Body of pancreas (tissue), 4 donors: ENCODE measurements around the gene LCN10. TPM values are rescaled to one million over a fixed set of nuclear protein-coding genes. Genes with fewer than 3 reads are reported as not detected.

Source experiments
- ATAC-seq: fragments of 150-250 bp; one replicate; pipeline ENCODE4 v1.9.1; 2016
- DNase-seq, 4 donors: peaks; one replicate each; pipeline ENCODE4 v3.0.0-alpha.2; 2019
- H3K27ac ChIP-seq, 4 donors: fragments of 200-600 bp; sonication (generic); 1 replicate in 3 of 4; 2 replicates in 1 of 4; pipeline versions ENCODE4 v1.5.1 to v1.6.1; 2016 to 2019; ENCODE audit warnings: mild to moderate bottlenecking in 1 of 4, mixed read lengths in 1 of 4, moderate library complexity in 1 of 4
- H3K27me3 ChIP-seq, 2 donors: fragments of 200-600 bp; sonication (generic); one replicate each; pipeline ENCODE4 v1.6.0; 2016; ENCODE audit warnings: mild to moderate bottlenecking in 1 of 2
- H3K36me3 ChIP-seq, 2 donors: fragments of 200-600 bp; sonication (generic); replicated peaks in 1 of 2; 2 replicates each; pipeline ENCODE4 v1.5.1; 2016; ENCODE audit warnings: low read depth in 2 of 2; ENCODE audit not compliant: insufficient read depth in 1 of 2
- H3K4me1 ChIP-seq: fragments of 200-600 bp; sonication (generic); one replicate; pipeline ENCODE4 v1.6.0; 2016
- H3K4me3 ChIP-seq, 2 donors: fragments of 200-600 bp; sonication (generic); 1 replicate in 1 of 2; 2 replicates in 1 of 2; pipeline ENCODE4 v1.5.1; 2016 to 2019
- H3K9me3 ChIP-seq, 3 donors: fragments of 200-600 bp; sonication (generic); 1 replicate in 2 of 3; 2 replicates in 1 of 3; pipeline ENCODE4 v1.5.1; 2016
- POLR2A ChIP-seq, 3 donors: fragments of 450-650 bp; IDR thresholded peaks; one replicate each; pipeline ENCODE4 v1.6.1; 2016; ENCODE audit warnings: antibody characterized with exemption in 3 of 3, mild to moderate bottlenecking in 2 of 3
- WGBS, 2 donors: methylation state at CpG; one replicate each; pipeline ENCODE4 v1.1.5; 2017; 5-methylcytosine and 5-hydroxymethylcytosine counted together
- intact Hi-C: fragments of 100-400 bp; cut with DNase I; formaldehyde crosslinking; loops from one replicate; pipeline ENCODE4 v1.15.1; 2023
- total RNA-seq, 2 donors: library from RNA; depleted of rRNA; stranded (reverse); fragments of >200 nt; gene quantifications; one replicate each; pipeline ENCODE4 v1.1.0, GENCODE V29; 2016
- TF ChIP-seq, protein P1 (sequence below), 7 experiments: fragments of 450-650 bp in 4 of 7; fragments of 200-600 bp in 3 of 7; sonication (generic) in 3 of 7; IDR thresholded peaks; one replicate each; pipeline ENCODE4 v1.5.1; 2016 to 2019; ENCODE audit warnings: antibody characterized with exemption in 7 of 7

The LCN10 gene
- total RNA-seq, 2 donors from 2014 or later = 0.78 to 4.6 TPM

DNA sequence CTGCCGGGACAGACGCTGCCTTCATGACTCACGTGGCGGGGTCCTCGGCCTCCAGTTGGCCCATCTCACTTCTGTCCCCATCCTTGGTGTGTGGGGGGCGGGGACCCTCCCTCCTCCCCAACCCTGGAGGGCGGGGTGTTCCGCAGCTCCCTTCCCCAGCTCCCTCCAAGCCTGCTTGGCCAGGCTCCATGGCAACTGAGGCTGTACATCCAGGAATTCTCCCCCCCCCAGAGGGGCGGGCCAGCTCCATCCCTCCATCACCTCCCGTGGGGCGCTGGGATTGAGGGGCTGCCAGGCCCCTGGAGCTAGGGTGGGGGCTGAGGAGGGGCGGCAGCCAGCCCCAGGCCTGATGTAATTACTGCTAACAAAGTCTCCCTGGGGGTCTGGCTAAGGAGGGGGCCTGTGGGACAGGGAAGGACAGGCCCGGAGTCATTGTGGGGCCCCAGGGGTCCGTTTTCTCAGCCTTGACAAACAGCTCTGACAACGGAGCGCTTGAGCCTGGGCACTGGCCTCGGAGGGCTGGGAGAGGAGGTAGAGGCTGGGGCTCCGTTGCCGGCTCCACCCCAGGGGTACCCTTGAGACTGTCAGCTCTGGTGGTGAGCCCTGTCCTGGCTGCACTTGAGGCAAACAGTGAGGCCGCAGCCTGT, 22.4 kb downstream of the LCN10 start:
- no peaks in the 10 kb centered on the region for H3K27me3 ChIP-seq
- H3K9me3 ChIP-seq = no peaks in the 10 kb centered on the region
- no peak overlapping the region for H3K27ac ChIP-seq
- peaks cover 28% of the 10 kb centered on the region for H3K4me1 ChIP-seq
- intact Hi-C loops = no loop called here
- WGBS, 2 donors = 59 to 61% methylated on average over 7 to 19 of the region's 20 CpGs
- ATAC-seq (no peak), DNase-seq (no peak)
- TF ChIP-seq POLR2A (IDR thresholded peaks at IDR 0.05) = no peak
- TF ChIP-seq, protein P1, sequence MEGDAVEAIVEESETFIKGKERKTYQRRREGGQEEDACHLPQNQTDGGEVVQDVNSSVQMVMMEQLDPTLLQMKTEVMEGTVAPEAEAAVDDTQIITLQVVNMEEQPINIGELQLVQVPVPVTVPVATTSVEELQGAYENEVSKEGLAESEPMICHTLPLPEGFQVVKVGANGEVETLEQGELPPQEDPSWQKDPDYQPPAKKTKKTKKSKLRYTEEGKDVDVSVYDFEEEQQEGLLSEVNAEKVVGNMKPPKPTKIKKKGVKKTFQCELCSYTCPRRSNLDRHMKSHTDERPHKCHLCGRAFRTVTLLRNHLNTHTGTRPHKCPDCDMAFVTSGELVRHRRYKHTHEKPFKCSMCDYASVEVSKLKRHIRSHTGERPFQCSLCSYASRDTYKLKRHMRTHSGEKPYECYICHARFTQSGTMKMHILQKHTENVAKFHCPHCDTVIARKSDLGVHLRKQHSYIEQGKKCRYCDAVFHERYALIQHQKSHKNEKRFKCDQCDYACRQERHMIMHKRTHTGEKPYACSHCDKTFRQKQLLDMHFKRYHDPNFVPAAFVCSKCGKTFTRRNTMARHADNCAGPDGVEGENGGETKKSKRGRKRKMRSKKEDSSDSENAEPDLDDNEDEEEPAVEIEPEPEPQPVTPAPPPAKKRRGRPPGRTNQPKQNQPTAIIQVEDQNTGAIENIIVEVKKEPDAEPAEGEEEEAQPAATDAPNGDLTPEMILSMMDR (IDR thresholded peaks at IDR 0.05) = no peak
- no peak overlapping the region for H3K4me3 ChIP-seq
- peaks cover 8 to 13% of the 10 kb centered on the region in 2 donors for H3K36me3 ChIP-seq

DNA sequence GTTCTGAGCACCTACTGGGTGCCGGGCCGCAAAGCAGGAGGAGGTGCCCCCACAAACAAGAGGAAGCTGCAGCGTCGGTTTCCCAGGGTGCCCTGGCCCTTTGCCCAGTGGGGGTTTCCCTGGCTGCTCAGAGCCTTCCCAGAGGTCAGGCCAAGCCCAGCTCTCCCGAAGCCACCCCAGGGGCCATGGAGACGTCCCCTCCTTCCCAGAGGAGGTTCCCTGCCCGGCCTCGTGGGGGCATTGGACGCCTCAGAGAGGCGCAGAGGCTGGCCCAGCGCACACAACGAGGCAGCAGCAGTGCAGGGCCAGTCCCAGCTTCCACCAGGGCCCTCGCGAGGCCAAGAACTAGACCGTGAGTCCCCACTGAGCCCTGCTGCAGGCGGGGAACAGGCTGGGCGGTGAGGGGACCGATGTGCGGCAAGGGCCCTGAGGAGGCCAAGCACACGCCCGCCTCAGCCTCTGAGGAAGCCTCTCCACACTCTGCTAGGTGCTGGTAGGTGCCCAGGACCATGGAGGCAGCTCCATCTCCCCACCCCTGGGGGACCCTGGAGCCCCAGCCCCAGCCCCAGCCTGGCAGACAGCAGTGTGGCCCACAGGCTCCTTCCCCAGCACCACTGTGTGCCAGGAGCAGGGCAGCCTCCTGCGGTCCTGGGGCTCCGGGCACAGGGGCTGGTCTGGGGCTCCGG, 23.4 kb downstream of the LCN10 start:
- no peak overlapping the region for H3K27ac ChIP-seq
- intact Hi-C loops = no loop called here
- peaks cover 8 to 13% of the 10 kb centered on the region in 2 donors for H3K36me3 ChIP-seq
- TF ChIP-seq, protein P1 (IDR thresholded peaks at IDR 0.05) = no peak
- TF ChIP-seq POLR2A (IDR thresholded peaks at IDR 0.05) = no peak
- no peaks in the 10 kb centered on the region for H3K9me3 ChIP-seq
- H3K4me3 ChIP-seq = no peak overlapping the region
- no peaks in the 10 kb centered on the region for H3K27me3 ChIP-seq
- DNase-seq (peak in 2 of 4 donors; percentile 38 to 50), ATAC-seq (peak; percentile 9)
- peaks cover 19% of the 10 kb centered on the region for H3K4me1 ChIP-seq
- 31 to 62% methylated on average over 4 to 24 of the region's 24 CpGs for WGBS, 2 donors

DNA sequence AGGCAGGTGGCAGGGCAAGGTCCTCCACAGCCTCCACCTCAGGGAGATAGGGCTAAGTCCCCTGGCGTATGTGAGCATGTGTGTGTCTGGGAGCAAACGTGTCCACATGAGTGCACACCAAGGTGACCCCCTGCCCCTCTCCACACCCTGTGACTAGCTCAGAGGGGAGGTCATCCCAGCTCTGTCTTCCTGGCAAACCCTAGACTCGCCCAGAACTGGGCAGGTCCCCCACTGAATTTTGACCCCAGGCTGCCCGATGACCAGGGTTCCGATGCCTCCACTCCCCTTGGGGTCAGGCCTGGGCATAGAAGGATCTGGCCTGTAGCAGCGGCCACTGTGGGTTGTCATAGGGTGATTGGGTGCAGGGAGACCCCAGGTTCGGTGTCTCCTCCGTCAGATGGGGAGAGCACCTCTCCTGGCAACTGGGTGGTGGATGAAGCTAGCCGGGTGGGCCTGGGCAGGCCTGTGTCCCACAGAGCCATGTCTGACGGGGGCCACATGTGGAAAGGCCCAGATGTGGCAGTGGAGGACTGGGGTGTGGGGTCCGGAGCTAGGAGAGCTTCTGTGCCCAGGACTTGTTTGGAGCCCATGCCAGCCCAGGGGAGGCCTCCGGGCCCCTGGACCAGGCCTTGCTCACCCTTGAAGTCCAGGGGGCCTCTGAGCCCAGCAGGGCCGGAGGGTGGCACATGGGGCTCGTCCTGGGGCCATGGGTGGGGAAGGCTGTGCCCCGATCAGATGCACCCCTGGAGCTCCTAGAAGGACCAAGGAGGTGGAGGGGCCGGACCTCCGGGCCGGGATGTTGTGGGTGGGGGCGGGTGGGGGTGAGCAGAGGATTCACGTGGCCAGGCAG, 24.2 kb downstream of the LCN10 start:
- WGBS, 2 donors = 59 to 79% methylated on average over 8 to 19 of the region's 20 CpGs
- Histone ChIP-seq H3K27ac (no peak overlapping the region), H3K4me3 (no peak overlapping the region), H3K4me1 (peaks cover 18% of the 10 kb centered on the region), H3K36me3 (peaks cover 2 to 8% of the 10 kb centered on the region in 2 donors), H3K9me3 (no peaks in the 10 kb centered on the region), H3K27me3 (no peaks in the 10 kb centered on the region)
- no peak for DNase-seq
- ATAC-seq = no peak
- TF ChIP-seq, protein P1 (IDR thresholded peaks at IDR 0.05) = no peak
- no peak for TF ChIP-seq POLR2A (IDR thresholded peaks at IDR 0.05)
- intact Hi-C loops = no loop called here

DNA sequence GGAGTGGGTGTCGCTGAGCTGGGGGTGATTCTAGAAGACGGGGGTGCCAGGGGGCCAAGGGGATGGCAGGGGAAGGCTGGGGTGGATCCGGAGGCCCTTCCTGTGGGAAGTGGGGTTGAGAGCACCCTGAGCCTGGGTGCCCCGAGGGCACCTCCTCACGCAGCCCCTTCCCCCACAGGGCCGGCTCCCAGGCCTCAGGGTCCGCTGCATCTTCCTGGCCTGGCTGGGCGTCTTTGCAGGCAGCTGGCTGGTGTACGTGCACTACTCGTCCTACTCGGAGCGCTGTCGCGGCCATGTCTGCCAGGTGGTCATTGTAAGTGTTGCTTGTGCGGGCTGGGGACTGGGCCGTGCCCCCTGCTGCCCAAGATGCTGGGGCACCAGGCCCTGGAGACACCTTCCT, 25.3 kb downstream of the LCN10 start:
- no peak overlapping the region for H3K4me3 ChIP-seq

More for the DNA sequence above, 25.3 kb downstream of the LCN10 start:
- Histone ChIP-seq H3K9me3 (no peaks in the 10 kb centered on the region), H3K27me3 (no peaks in the 10 kb centered on the region), H3K4me1 (peaks cover 24% of the 10 kb centered on the region), H3K36me3 (no peaks in the 10 kb centered on the region), H3K27ac (no peak overlapping the region)
- intact Hi-C loops = no loop called here
- 82 to 94% methylated on average over 4 to 16 of the region's 16 CpGs for WGBS, 2 donors
- DNase-seq (no peak), ATAC-seq (no peak)
- TF ChIP-seq, protein P1 (IDR thresholded peaks at IDR 0.05) = no peak
- no peak for TF ChIP-seq POLR2A (IDR thresholded peaks at IDR 0.05)
